GM18508 (cell line): ENCODE data around the gene CRY2.
"Not testable (repeated sequence)": the region's sequence is repeated elsewhere in the genome, so short reads cannot be mapped to it uniquely, and the experiment has no call there.

Experiments
- ATAC-seq: cut with Tn5 transposase; IDR thresholded peaks from one replicate; pipeline ENCODE4 v1.9.1; 2021; ENCODE audit warnings: moderate number of reproducible peaks; ENCODE audit not compliant: insufficient read depth, unreplicated experiment

Gene CRY2

GRCh38 chr11:45811109-45811435 lies 36.2 kb upstream of the CRY2 start:
- no peak for ATAC-seq

DNA sequence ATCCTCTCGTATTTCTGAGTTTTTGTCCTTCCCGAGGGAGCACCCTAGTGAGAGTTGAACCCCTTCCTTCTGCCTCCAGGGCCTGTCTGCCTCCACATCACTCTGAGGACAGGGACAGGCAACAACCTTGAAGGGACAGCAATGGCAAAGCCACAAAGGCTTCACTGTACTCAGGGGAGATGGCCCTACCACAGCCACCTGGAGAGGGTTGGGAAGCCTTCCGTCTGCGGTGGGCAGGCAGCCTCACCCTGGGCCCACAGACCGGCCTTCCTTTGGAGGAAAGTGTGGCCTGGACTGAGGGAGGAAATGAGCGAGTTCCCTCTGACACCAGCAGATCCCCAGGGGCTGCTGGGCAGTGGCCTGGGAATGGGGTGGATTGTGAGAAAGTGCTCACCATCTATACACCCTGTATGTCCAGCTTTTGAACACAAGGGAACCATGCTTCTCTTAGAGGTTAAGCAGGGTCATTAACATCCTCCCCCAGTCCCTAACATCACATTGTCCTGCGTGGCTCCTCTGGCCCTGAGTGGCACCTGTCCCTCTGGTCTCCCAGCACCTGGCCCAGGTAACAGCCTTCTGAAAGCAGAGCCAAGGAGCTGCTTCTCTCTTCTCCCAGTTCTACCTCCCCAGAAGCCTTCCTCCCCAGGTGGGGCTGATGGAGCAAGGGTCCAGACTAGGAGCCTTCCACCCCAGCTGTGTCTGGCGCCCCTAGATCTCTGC lies 35.5 kb upstream of the CRY2 start:
- no peak for ATAC-seq

DNA sequence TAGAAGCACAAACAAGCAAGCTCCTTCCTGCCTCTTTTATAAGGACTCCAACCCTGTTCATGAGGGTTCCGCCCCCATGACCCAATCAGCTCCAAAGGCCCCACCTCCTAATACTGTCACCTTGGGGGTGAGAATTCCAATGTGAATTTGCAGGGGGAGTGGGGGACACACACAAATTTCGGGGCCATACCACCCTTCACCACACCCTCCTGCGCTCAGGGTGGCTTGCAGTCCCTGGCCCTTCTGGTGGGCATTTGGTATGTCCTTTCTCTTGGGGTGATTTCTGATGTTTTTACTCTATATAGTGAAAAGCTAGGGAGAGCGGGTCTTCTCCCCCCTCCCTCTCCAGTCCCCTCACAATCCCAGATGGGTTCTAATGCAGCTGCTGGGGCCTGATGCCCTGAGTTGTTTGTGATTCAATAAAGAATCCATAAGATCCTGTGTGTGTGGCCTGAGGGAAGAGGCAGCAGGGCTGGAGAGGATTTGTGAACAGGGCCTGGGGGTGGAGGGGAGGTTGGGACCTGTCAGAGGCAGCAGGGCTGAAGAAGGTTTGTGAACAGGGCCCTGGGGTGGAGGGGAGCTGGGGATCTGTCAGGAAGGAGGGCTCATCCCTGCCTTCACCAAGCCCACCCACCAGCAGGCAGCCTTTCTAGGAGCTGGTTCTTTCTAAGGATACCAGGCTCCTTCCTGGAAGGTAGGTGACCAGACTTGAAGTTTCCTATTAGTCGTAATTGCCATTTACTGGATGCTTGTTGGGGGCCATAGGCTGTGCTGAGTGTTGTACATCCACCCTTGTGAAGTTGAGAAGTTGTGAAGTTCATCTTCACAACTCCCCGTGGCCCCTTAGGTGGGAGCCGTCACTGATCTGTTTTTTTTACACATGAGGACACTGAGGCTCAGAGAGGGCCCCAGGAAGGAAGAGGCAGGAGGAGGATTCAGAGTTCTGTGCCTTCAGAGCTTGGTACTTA lies 34.4 kb upstream of the CRY2 start:
- ATAC-seq = no peak

GRCh38 chr11:45815747-45816146 lies 31.5 kb upstream of the CRY2 start:
- ATAC-seq = no peak

- no peak for ATAC-seq
Observed at GRCh38 chr11:45816614-45817013, 30.7 kb upstream of the CRY2 start.

DNA sequence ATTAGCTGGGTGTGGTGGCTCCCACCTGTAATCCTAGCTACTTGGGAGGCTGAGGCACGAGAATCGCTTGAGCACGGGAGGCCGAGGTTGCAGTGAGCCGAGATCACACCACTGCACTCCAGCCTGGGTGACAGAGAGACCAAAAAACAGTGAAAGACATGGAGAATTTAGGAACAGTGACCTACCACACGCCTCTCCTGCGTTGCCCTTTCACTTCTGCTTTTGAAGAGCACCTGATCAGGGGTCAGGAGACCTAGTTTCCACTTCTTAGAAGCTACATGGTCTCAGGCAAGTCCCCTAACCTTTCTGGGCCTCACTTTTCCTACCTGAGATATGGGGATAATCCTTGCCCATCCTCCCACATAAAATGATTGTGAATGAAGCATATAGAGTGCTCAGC lies 30.1 kb upstream of the CRY2 start:
- ATAC-seq = no peak

DNA sequence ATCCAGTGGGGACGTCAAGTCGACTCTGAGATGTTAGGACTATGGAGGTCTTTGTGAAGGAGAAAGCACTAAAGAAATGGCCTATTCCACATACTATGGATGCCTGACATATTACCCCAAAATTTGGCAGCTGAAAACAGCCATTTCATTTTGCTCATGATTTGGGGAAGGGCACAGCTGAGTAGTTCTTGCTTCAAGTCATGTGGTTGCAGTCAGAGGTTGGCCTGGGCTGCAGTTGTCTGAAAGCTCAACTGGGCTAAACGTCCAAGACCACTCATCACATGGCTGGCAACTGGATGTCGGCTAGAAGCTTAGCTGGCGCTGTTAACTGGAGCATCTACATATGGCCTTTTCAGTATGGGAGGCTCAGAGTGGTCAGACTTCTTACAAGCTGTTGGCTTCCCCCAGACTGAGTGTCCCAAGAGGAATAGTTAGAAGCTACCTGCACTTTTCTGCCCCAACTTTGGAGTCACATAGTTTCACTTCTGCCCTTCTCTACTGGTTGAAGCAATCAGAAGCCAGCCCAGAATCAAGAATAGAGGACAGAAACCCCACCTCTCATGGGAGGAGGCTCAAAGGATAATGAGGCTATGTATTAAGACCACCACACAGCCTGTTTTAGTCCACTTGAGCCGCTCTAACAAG lies 28.2 kb upstream of the CRY2 start:
- ATAC-seq = no peak

DNA sequence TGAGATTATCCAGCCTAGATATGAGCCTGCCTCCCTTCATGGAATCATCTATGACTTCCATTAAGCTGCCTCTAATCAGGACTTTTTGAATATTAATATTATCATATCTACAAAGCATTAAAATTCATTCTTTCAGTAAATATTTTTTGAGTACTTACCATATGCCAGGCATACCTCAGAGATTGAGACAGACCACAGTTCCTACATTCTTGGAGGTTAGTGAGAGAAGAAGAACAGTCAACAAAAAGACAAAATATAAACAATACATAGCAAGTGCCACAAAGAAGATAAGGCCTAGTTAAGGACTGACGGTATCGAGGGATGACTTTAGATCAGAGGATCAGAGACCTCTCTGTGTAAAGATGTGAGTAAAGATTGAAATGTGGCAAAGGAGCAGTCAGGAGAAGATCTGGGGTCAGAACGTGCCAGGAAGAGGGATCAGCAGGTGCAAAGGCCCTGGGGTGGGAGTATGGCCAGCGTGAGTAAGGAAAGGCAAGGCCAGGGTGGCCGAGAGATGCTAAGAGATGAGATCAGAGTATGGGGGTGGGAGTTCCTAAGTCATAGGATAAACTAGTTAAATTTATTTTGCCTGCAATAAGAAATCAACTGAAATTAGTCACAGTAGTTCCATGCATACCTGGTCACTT lies 26.9 kb upstream of the CRY2 start:
- no peak for ATAC-seq

- ATAC-seq = not testable (repeated sequence)
Observed at GRCh38 chr11:45826492-45826891, 20.8 kb upstream of the CRY2 start.

DNA sequence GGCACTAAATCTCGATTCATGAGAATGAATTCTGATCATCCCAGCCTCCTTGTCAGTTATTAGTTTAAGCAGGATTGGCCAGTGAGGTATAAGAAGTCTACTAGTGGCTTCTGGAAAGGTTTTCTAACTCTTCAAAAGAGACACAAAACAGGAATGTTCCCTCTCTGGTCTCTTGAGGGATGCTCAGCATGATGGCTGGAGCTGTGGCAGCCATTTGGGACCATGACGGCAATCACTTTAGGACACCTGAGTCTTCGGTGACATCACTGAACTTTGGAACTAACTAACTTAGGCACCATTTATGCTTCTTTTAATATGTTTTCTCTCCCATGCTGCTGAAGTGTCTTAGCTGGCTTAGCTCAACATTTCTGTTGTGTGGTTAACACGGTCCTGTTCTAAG lies 20.2 kb upstream of the CRY2 start:
- ATAC-seq = no peak

DNA sequence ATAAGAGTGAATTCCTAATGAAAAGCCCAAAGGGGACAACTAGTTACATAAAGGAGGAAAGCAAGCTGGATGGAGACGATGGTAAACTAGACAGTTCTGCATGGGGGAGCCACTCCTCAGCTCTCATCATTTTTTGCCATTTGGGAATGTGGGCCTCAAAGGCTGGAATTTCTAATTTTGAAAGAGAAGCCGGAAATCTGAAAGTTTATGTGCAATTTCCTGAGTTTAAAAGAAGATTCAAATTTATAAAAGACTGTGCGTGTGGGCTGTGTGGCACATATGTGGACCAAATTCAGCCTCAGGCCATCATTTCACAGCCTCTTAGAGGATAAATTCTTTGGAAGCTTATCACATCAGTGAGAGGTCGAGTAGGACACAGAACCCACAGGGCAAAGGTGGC lies 18.3 kb upstream of the CRY2 start:
- no peak for ATAC-seq

DNA sequence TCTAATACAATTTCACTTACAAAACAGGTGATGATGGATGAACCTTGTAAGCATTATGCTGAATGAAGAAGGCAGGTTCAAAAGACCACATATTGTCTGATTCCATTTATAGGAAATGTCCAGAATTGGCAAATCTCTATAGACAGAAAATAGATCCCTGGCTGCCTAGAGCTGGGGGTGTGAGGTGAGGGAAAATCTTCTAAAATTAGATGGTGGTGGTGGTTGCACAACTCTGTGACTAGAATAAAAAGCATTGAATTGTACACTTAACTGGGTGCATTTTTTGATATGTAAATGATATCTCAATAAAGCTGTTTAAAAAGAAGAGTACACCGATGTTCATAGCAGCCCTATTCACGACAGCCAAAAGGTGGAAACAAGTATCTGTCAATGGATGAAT lies 16.7 kb upstream of the CRY2 start:
- ATAC-seq = no peak

DNA sequence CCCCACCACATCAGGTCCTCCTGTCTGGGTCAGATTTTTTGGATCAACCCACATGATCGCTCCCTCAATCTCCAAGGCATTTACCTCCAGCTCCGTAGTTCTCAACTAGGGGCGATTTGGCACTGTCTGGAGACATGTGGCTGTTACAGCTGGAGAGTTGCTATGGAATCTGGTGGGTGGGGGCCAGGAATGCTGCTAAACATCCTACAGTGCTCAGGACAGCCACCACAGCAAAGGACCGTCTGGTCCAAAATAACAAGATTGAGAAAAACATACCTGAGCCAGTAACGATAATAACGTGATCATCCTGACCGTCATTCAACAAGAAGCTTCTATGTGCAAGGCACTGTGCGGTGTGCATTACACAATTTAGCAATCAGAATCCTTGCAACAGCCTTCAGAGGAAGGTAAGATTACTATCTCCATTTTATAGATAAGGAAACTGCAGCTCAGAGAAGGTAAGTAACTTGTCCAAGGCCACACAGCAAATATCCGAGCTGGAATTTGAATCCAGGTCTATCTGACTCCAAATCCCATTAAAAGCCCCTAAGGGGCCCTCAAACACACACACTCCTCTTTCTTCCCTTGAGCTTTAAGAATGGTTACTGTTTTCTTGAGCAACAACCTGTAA lies 14.3 kb upstream of the CRY2 start:
- no peak for ATAC-seq

DNA sequence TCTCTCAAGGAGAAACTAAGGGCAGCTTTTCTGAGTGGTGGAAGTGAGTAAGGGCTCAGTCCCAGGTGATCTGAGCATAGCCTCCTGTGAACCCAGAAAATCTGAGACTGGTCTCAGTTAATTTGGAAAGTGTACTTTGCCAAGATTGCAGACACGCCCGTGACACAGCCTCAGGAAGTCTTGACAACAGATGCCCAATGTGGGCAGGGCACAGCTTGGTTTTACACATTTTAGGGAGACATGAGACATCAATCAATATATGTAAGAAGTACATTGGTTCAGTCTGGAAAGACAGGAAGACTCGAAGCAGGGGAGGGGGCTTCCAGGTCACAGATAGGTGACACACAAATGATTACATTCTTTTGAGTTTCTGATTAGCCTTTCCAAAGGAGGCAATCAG lies 13.5 kb upstream of the CRY2 start:
- no peak for ATAC-seq

- ATAC-seq = no peak
Observed at GRCh38 chr11:45834298-45834756, 12.9 kb upstream of the CRY2 start.

GRCh38 chr11:45839204-45839603 lies 8.1 kb upstream of the CRY2 start:
- ATAC-seq = no peak

DNA sequence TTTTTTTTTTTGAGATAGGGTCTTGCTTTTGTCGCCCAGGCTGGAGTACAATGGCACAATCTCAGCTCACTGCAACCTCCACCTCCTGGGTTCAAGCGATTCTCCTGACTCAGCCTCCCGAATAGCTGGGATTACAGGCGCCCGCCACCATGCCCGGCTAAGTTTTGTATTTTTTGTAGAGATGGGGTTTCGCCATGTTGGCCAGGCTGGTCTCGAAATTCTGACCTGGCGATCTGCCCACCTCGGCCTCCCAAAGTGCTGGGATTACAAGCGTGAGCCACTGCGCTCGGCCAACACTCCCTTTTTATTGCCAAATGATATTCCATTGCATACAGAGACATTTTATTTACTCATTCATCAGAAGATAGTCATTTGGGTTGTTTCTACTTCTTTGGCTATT lies 7.0 kb upstream of the CRY2 start:
- ATAC-seq = not testable (repeated sequence)

GRCh38 chr11:45843158-45843924 lies 3.9 kb upstream of the CRY2 start:
- no peak for ATAC-seq

- no peak for ATAC-seq
Observed at GRCh38 chr11:45844822-45845578, 2.3 kb upstream of the CRY2 start.
